C4-2B (cell line): ENCODE data around the gene ADRA1B.

Source experiments
- ZFX ChIP-seq: fragments of 450-650 bp; IDR thresholded peaks from 2 replicates; pipeline ENCODE4 v1.6.1; 2017
- TF ChIP-seq, protein P1 (sequence below): fragments of 450-650 bp; conservative IDR thresholded peaks from 2 replicates; pipeline ENCODE4 v1.5.1; 2017; ENCODE audit warnings: mild to moderate bottlenecking

DNA sequence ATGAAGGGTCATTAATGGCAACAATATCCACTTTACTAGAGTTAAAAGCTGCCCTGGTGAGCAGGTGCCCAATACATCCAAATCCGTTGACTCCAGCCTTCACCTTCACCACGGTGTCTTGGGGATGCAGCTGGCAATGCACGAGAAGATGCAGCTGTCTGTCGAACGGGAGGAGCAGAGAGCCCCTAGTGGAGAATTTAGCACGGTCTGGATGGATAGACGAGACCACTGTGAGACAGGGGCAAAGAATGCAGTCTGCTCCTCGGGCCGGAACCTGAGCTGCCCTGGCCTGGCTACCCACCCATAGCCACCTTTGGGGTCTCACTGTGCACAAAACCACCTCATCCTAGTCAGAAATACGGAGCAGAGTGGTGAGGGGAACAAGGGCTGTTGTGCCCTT lies 35.1 kb downstream of the ADRA1B start:
- TF ChIP-seq, protein P1, sequence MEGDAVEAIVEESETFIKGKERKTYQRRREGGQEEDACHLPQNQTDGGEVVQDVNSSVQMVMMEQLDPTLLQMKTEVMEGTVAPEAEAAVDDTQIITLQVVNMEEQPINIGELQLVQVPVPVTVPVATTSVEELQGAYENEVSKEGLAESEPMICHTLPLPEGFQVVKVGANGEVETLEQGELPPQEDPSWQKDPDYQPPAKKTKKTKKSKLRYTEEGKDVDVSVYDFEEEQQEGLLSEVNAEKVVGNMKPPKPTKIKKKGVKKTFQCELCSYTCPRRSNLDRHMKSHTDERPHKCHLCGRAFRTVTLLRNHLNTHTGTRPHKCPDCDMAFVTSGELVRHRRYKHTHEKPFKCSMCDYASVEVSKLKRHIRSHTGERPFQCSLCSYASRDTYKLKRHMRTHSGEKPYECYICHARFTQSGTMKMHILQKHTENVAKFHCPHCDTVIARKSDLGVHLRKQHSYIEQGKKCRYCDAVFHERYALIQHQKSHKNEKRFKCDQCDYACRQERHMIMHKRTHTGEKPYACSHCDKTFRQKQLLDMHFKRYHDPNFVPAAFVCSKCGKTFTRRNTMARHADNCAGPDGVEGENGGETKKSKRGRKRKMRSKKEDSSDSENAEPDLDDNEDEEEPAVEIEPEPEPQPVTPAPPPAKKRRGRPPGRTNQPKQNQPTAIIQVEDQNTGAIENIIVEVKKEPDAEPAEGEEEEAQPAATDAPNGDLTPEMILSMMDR: peak; percentile 41
- no peak for TF ChIP-seq ZFX
